SW480 (cell line): ENCODE results near the gene REPS2.
"Not testable (repeated sequence)": the region's sequence is repeated elsewhere in the genome, so short reads cannot be mapped to it uniquely, and the experiment has no call there.

Experiments
- DNase-seq: peaks from one replicate; pipeline ENCODE4 v3.0.0-alpha.2; 2016; ENCODE audit warnings: low spot score

The REPS2 gene

GRCh38 chrX:16964976-16965375 is 18.5 kb downstream of the REPS2 start:
- DNase-seq = not testable (repeated sequence)

GRCh38 chrX:16966752-16967448 is 20.4 kb downstream of the REPS2 start:
- DNase-seq = no peak

- not testable (repeated sequence) for DNase-seq
Measured at GRCh38 chrX:16968753-16969152, 22.3 kb downstream of the REPS2 start.

GRCh38 chrX:16970977-16971376 is 24.5 kb downstream of the REPS2 start:
- peak; percentile 60 for DNase-seq

- no peak for DNase-seq
Measured at GRCh38 chrX:16971694-16972093, 25.2 kb downstream of the REPS2 start.

GRCh38 chrX:16975233-16975632 is 28.8 kb downstream of the REPS2 start:
- DNase-seq = no peak

- no peak for DNase-seq
Measured at GRCh38 chrX:16977771-16978170, 31.3 kb downstream of the REPS2 start.

GRCh38 chrX:16978193-16978984 is 31.9 kb downstream of the REPS2 start:
- no peak for DNase-seq

- no peak for DNase-seq
Measured at GRCh38 chrX:16979226-16979625, 32.8 kb downstream of the REPS2 start.

GRCh38 chrX:16981209-16981608 is 34.8 kb downstream of the REPS2 start:
- no peak for DNase-seq

GRCh38 chrX:16981980-16982379 is 35.5 kb downstream of the REPS2 start:
- no peak for DNase-seq

- no peak for DNase-seq
Measured at GRCh38 chrX:16983051-16983450, 36.6 kb downstream of the REPS2 start.

- DNase-seq = no peak
Measured at GRCh38 chrX:16985286-16985685, 38.8 kb downstream of the REPS2 start.

- DNase-seq = no peak
Measured at GRCh38 chrX:16986169-16986568, 39.7 kb downstream of the REPS2 start.

GRCh38 chrX:16989750-16990149 is 43.3 kb downstream of the REPS2 start:
- DNase-seq = no peak

- DNase-seq = no peak
Measured at GRCh38 chrX:16990839-16991238, 44.4 kb downstream of the REPS2 start.

- DNase-seq = no peak
Measured at GRCh38 chrX:16992445-16992844, 46.0 kb downstream of the REPS2 start.

- DNase-seq = no peak
Measured at GRCh38 chrX:16992951-16993350, 46.5 kb downstream of the REPS2 start.

GRCh38 chrX:16993791-16994318 is 47.4 kb downstream of the REPS2 start:
- DNase-seq = no peak

GRCh38 chrX:16994736-16995135 is 48.3 kb downstream of the REPS2 start:
- no peak for DNase-seq

GRCh38 chrX:16997313-16997712 is 50.9 kb downstream of the REPS2 start:
- DNase-seq = no peak

- no peak for DNase-seq
Measured at GRCh38 chrX:16999275-16999674, 52.8 kb downstream of the REPS2 start.

GRCh38 chrX:17000751-17001150 is 54.3 kb downstream of the REPS2 start:
- no peak for DNase-seq
